SK-N-MC (cell line): Measurements from ENCODE around the gene DNAH14.

Experiments
- EZH2 ChIP-seq: fragments of 200-600 bp; sonication (generic); IDR thresholded peaks from one replicate; pipeline ENCODE4 v1.6.1; 2017; ENCODE audit warnings: antibody characterized with exemption
- POLR2AphosphoS5 ChIP-seq: IDR thresholded peaks from 2 replicates; pipeline ENCODE4 v1.6.1; 2012; ENCODE audit warnings: mild to moderate bottlenecking, low read depth, low read length, borderline replicate concordance

DNA sequence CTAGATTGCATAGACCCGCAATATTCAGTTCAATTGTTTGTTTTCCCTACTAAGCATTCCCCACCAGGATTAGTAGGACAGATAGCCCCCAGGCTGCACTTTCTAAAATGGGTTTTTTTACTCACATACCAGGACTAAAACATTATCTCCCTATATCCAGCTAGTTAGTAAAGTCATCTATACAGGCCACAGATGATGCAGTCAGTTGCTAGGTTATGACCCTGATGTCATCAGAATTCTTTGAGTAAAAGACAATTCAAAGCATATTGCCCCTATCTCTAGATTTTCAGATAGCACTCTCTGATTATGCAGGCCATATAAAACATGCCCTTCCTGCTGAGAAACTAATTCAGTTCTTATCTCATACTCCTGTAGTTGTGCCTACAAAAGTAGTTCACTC lies 294.8 kb downstream of the DNAH14 start:
- TF ChIP-seq EZH2: no peak
- TF ChIP-seq POLR2AphosphoS5: no peak
